Bronchial epithelial cell (primary cell): Measurements from ENCODE around the gene MEF2D. TPM values are rescaled to one million over a fixed set of nuclear protein-coding genes. Genes with fewer than 3 reads are reported as not detected.

Experiments used
- DNase-seq: peaks from one replicate; pipeline ENCODE4 v3.0.0-alpha.2; 2010; ENCODE audit warnings: low read depth
- FAIRE-seq: peaks from 2 replicates; lab custom pipeline; 2011; peaks lifted over from hg19 to GRCh38; lab: Jason Lieb, UNC
- H3K27me3 ChIP-seq: 2 replicates; pipeline ENCODE4 v1.5.1; 2011; ENCODE audit warnings: low read length; ENCODE audit not compliant: control insufficient read depth, insufficient read depth
- H3K36me3 ChIP-seq: 2 replicates; pipeline ENCODE4 v1.5.1; 2011; ENCODE audit warnings: low read length; ENCODE audit not compliant: control insufficient read depth, insufficient read depth
- H3K4me3 ChIP-seq: 2 replicates; pipeline ENCODE4 v1.5.1; 2011; ENCODE audit warnings: mild to moderate bottlenecking, low read depth, low read length, control low read depth
- CTCF ChIP-seq: IDR thresholded peaks from 2 replicates; pipeline ENCODE4 v1.5.1; 2011; ENCODE audit warnings: mild to moderate bottlenecking, moderate library complexity, low read length, control low read depth, inconsistent platforms; ENCODE audit not compliant: insufficient read depth, severe bottlenecking
- total RNA-seq: library from RNA; depleted of rRNA; stranded (reverse); fragments of >200 nt; gene quantifications from 2 replicates; pipeline ENCODE4 v1.2.1, GENCODE V29; 2014

Gene MEF2D
- total RNA-seq, 1 donor from 2014 or later, result 1.3 TPM

DNA sequence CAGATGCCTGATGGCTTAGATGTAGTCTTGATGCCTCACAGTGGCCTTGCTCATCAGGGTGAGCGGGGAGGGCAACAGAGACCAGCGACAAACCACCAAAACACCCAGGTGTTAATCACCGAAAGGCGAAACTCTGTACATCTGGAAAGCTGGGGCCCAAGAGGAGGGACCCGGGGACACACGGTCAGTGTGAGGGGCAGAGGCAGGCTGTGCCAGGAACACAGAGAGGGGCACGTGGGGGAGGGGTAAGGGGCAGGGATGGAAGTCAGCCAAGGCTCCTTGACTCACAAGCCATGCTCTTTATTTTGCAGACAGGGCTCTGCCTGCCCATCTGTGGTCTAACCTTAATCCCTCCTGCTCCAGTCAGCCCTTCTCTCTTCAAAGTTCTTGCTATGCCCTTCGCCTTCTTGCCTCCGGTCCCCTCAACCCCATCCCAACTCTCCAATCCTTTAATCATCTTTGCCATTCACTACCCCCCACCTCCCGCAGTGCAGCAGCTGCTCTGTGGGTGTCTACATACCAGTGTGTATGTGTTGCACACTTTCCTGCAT is 4.3 kb downstream of the MEF2D start:
- DNase-seq, result no peak
- no peak for FAIRE-seq
- no peak for TF ChIP-seq CTCF
- Histone ChIP-seq H3K36me3 (peaks cover 3% of the 10 kb centered on the region), H3K4me3 (no peak overlapping the region), H3K27me3 (no peaks in the 10 kb centered on the region)

GRCh38 chr1:156495401-156496140 is 5.0 kb downstream of the MEF2D start:
- no peak for TF ChIP-seq CTCF
- no peaks in the 10 kb centered on the region for H3K27me3 ChIP-seq
- H3K4me3 ChIP-seq, result no peak overlapping the region
- FAIRE-seq (no peak), DNase-seq (no peak)
- peaks cover 3% of the 10 kb centered on the region for H3K36me3 ChIP-seq

- no peaks in the 10 kb centered on the region for H3K27me3 ChIP-seq
- peaks cover 3% of the 10 kb centered on the region for H3K36me3 ChIP-seq
- DNase-seq, result no peak
- FAIRE-seq, result no peak
- no peak overlapping the region for H3K4me3 ChIP-seq
- no peak for TF ChIP-seq CTCF
Observed at GRCh38 chr1:156494309-156494895, 6.2 kb downstream of the MEF2D start.

GRCh38 chr1:156493742-156494141 is 6.8 kb downstream of the MEF2D start:
- DNase-seq, result no peak
- Histone ChIP-seq H3K27me3 (no peaks in the 10 kb centered on the region), H3K4me3 (no peak overlapping the region), H3K36me3 (peaks cover 3% of the 10 kb centered on the region)
- TF ChIP-seq CTCF, result no peak
- FAIRE-seq, result no peak

DNA sequence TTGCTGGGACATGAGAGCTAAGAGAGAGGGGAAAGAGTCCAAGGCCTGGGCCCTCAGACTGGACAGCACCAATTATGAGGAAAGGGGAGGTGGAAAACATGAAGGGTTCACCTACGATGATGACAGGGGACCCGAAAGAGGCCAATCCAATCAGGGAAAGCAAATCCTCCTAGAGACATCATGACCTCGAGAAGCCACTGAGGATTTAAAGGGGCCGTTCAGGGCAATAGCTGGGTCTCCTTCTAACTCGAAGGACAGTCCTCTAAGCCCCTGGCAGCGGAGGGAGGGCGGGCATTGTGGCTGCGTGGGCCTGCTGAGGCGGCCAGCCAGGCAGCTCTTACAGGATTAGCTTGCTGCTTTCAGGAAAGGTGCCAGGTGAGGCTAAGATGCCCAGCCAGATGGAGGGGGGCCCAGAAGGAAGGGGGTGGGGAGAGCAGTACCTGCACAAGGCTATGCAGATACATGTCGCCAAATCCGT is 7.4 kb downstream of the MEF2D start:
- Histone ChIP-seq H3K4me3 (no peak overlapping the region), H3K27me3 (no peaks in the 10 kb centered on the region), H3K36me3 (peaks cover 4% of the 10 kb centered on the region)
- FAIRE-seq (no peak), DNase-seq (no peak)
- no peak for TF ChIP-seq CTCF
